SK-N-MC (cell line): ENCODE data around the gene CRTC1.

Experiments
- EZH2 ChIP-seq: fragments of 200-600 bp; sonication (generic); IDR thresholded peaks from one replicate; pipeline ENCODE4 v1.6.1; 2017; ENCODE audit warnings: antibody characterized with exemption
- FOXP2 ChIP-seq: optimal IDR thresholded peaks from 2 replicates; pipeline ENCODE3; 2011; ENCODE audit warnings: mild to moderate bottlenecking, moderate library complexity; ENCODE audit not compliant: insufficient read depth; ENCODE audit errors: extremely low read length, control extremely low read depth
- POLR2AphosphoS5 ChIP-seq: IDR thresholded peaks from 2 replicates; pipeline ENCODE4 v1.6.1; 2012; ENCODE audit warnings: mild to moderate bottlenecking, low read depth, low read length, borderline replicate concordance

- TF ChIP-seq POLR2AphosphoS5: no peak
- TF ChIP-seq EZH2: no peak
- no peak for TF ChIP-seq FOXP2
These were observed 17.7 kb upstream of the CRTC1 start for GRCh38 chr19:18665771-18666202.
